Activated CD8-positive, alpha-beta T cell treated with anti-CD3 and anti-CD28 coated beads for 36 hours (primary cell): ENCODE data around the gene MLF2. TPM values are rescaled to one million over a fixed set of nuclear protein-coding genes. Genes with fewer than 3 reads are reported as not detected.

Source experiments
- ATAC-seq: fragments of 200-7000 bp; cut with Tn5 transposase; one replicate; pipeline ENCODE4 v1.10.0; 2021; ENCODE audit warnings: mild to moderate bottlenecking, moderate library complexity
- CTCF ChIA-PET: fragments of 350-600 bp; sonication (Branson Sonifier 250); formaldehyde crosslinking; loops from one replicate; lab custom pipeline; 2021; ENCODE audit warnings: antibody characterized with exemption; lab: Charles Lee
- POLR2A ChIA-PET: fragments of 350-600 bp; sonication (Branson Sonifier 250); formaldehyde crosslinking; loops from one replicate; lab custom pipeline; 2021; ENCODE audit warnings: antibody characterized with exemption; lab: Charles Lee
- DNase-seq: peaks from one replicate; pipeline ENCODE4 v3.0.0-alpha.2; 2020
- H3K27ac Mint-ChIP-seq: one replicate; pipeline ENCODE4 v1.8.0; 2021; ENCODE audit warnings: mild to moderate bottlenecking, mixed read lengths
- H3K27me3 Mint-ChIP-seq: one replicate; pipeline ENCODE4 v1.8.0; 2021; ENCODE audit warnings: mixed read lengths
- H3K36me3 Mint-ChIP-seq: one replicate; pipeline ENCODE4 v1.8.0; 2021; ENCODE audit warnings: low read depth, mixed read lengths
- H3K4me1 Mint-ChIP-seq: one replicate; pipeline ENCODE4 v1.8.0; 2021; ENCODE audit warnings: low read depth, mixed read lengths
- H3K4me3 Mint-ChIP-seq: one replicate; pipeline ENCODE4 v1.8.0; 2021; ENCODE audit warnings: mild to moderate bottlenecking, moderate library complexity, mixed read lengths
- H3K9me3 Mint-ChIP-seq: one replicate; pipeline ENCODE4 v1.8.0; 2021; ENCODE audit warnings: mixed read lengths
- intact Hi-C: fragments of 100-400 bp; cut with micrococcal nuclease; formaldehyde crosslinking; loops from one replicate; pipeline ENCODE4 v1.10.0; 2022
- total RNA-seq, 2 experiments: library from RNA; stranded (reverse); gene quantifications; one replicate each; pipeline ENCODE4 v1.2.3, GENCODE V29; 2021
- TF ChIP-seq, protein P1 (sequence below): fragments of 200-600 bp; IDR thresholded peaks from one replicate; pipeline ENCODE4 v1.8.0; 2022; ENCODE audit warnings: antibody characterized with exemption, mild to moderate bottlenecking

The MLF2 gene
- total RNA-seq, 2 experiments from 2014 or later, result 149 to 151 TPM

DNA sequence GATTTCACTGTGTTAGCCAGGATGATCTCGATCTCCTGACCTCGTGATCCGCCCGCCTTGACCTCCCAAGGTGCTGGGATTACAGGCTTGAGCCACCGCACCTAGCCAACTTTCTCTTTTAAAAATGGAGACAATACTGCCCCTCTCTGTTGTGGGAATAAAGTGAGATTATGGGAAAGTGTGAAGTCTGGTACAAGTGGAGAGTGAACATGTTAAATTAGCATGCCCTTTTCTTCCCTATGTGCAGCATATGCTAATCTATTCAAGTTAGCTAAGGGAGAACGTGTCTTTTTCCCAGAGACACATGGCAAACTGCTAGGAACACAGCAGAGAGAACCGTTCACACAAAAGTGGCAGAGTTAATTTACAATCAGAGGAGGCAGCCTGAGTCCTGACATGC lies 27.6 kb downstream of the MLF2 start:
- DNase-seq (no peak), ATAC-seq (no peak)
- Mint-ChIP-seq H3K27ac (peak overlapping the region; percentile 51), H3K27me3 (no peaks in the 10 kb centered on the region), H3K9me3 (no peaks in the 10 kb centered on the region), H3K36me3 (peaks cover 24% of the 10 kb centered on the region), H3K4me3 (peak overlapping the region; percentile 85), H3K4me1 (peaks cover 24% of the 10 kb centered on the region)
- ChIA-PET CTCF (interaction anchor here (0.6 to 2.8 kb wide), 10 partner anchors 13 to 148 kb away, joined by 3 to 33 read pairs (median 4); partner anchors contain the start of genes MLF2, PTMS, SPSB2 and ZNF384), POLR2A (interaction anchor here (1.0 to 2.5 kb wide), 7 partner anchors 17 to 147 kb away, joined by 3 to 22 read pairs (median 7); partner anchors contain the start of genes CDCA3, MLF2, P3H3 and PTMS)
- intact Hi-C loops, result no loop called here
- TF ChIP-seq, protein P1, sequence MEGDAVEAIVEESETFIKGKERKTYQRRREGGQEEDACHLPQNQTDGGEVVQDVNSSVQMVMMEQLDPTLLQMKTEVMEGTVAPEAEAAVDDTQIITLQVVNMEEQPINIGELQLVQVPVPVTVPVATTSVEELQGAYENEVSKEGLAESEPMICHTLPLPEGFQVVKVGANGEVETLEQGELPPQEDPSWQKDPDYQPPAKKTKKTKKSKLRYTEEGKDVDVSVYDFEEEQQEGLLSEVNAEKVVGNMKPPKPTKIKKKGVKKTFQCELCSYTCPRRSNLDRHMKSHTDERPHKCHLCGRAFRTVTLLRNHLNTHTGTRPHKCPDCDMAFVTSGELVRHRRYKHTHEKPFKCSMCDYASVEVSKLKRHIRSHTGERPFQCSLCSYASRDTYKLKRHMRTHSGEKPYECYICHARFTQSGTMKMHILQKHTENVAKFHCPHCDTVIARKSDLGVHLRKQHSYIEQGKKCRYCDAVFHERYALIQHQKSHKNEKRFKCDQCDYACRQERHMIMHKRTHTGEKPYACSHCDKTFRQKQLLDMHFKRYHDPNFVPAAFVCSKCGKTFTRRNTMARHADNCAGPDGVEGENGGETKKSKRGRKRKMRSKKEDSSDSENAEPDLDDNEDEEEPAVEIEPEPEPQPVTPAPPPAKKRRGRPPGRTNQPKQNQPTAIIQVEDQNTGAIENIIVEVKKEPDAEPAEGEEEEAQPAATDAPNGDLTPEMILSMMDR, result no peak

DNA sequence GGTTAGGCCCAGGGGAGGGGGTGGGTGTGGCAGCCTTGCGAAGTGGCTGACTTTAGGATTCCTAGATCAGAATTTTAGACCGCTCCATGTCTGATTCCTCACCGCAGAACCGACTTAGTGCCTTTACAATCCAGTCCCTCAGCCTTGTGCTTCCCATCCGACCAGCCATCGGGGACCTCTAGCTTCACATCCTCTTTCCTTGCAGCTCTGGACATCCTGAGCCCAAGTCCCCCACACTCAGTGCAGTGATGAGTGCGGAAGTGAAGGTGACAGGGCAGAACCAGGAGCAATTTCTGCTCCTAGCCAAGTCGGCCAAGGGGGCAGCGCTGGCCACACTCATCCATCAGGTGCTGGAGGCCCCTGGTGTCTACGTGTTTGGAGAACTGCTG lies 28.5 kb downstream of the MLF2 start:
- H3K9me3 Mint-ChIP-seq, result no peaks in the 10 kb centered on the region
- H3K27ac Mint-ChIP-seq, result peak overlapping the region; percentile 97
- H3K4me1 Mint-ChIP-seq, result peaks cover 24% of the 10 kb centered on the region
- intact Hi-C loops, result no loop called here
- POLR2A ChIA-PET, result interaction anchor here (0.6 to 2.5 kb wide), 23 partner anchors 8 to 219 kb away, joined by 3 to 22 read pairs (median 5); partner anchors contain the start of genes C12orf57, CDCA3, LAG3 and MLF2
- ATAC-seq, result peak; percentile 26
- H3K27me3 Mint-ChIP-seq, result no peaks in the 10 kb centered on the region
- peak overlapping the region; percentile 85 for H3K4me3 Mint-ChIP-seq
- TF ChIP-seq, protein P1, result no peak
- DNase-seq, result peak; percentile 49
- CTCF ChIA-PET, result interaction anchor here (0.6 to 2.8 kb wide), 30 partner anchors 10 to 300 kb away, joined by 3 to 33 read pairs (median 4); partner anchors contain the start of genes CDCA3, ENO2, MLF2 and PTMS
- H3K36me3 Mint-ChIP-seq, result peaks cover 15% of the 10 kb centered on the region

DNA sequence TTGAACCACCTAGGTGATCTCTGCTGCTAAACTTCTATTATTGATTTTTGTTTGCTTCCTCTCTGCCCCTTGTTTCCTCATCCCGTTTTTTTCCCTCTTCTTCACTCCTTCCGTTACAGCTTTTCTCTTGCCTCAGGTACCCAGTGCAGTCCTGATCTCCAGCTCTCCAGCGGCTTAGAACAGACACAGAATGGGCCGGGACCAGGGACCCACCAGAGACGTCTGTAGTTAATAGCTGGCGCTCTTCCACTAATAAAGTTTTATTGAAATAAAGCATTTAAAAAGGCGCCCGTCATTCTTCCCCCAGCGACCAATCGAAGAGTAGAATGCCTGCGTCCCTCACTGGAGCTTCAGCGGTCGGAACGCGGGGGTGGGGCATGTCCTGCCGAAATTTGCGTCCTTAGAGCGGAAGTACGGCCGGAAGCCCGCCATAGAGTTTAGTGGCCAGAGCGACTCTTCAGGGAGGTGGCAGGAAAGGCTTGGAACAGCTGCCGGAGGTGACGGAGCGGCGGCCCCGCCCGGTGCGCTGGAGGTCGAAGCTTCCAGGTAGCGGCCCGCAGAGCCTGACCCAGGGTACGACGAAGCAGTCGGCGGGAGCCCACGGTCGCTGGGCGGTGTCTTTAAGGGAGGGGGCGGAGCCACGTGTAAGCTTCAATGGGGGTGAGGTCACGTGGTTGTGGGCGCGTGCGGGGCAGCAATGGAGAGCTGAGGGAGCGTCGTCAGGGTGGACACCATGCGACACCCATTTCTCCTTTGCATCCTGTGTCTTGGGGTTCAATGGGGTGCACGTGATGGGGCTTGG lies 29.1 kb downstream of the MLF2 start, which contains the start of gene COPS7A:
Gene COPS7A (plus strand): TSS at position 440 of the 802 bp plus-strand sequence. CDS start 611 bp downstream, outside the sequence.
- Mint-ChIP-seq H3K4me3 (peak within 1 kb of the TSS; percentile 85), H3K4me1 (peaks cover 24% of the 10 kb centered on the region), H3K9me3 (no peaks in the 10 kb centered on the region), H3K27me3 (no peaks in the 10 kb centered on the region), H3K27ac (peak within 1 kb of the TSS; percentile 97), H3K36me3 (peaks cover 11% of the 10 kb centered on the region)
- DNase-seq, result peak; percentile 100
- TF ChIP-seq, protein P1, result no peak
- POLR2A ChIA-PET, result interaction anchor here (0.6 to 2.5 kb wide), 26 partner anchors 9 to 220 kb away, joined by 3 to 22 read pairs (median 5); partner anchors contain the start of genes C12orf57, CDCA3, LAG3 and MLF2
- CTCF ChIA-PET, result interaction anchor here (0.8 to 2.8 kb wide), 34 partner anchors 9 to 299 kb away, joined by 3 to 33 read pairs (median 4); partner anchors contain the start of genes CDCA3, MLF2, PTMS and SPSB2
- intact Hi-C loops, result no loop called here
- ATAC-seq, result peak; percentile 94

DNA sequence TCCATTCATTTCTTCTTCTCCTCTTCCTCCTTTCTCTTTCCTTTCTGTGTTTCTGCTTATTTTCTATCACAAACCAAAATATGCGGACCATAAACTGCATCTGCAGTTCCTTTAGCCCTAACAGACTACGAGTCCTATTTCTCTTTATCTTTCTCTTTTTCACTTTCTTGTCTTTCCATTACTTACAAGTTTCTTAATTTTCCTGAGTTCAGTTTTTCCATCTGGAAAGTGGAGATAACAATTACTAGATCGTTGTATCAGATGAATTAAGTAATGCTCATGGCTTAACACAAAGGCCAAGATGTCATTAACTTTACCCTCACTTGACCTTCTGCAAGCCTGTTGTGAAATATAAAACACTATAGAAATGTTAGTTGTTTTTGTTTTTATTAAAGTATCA lies 30.1 kb downstream of the MLF2 start:
- no peak for DNase-seq
- H3K4me3 Mint-ChIP-seq, result peak overlapping the region; percentile 85
- no peak for ATAC-seq
- peak overlapping the region; percentile 97 for H3K27ac Mint-ChIP-seq
- H3K36me3 Mint-ChIP-seq, result peaks cover 10% of the 10 kb centered on the region
- POLR2A ChIA-PET, result interaction anchor here (0.7 to 2.5 kb wide), 8 partner anchors 13 to 129 kb away, joined by 3 to 22 read pairs (median 6); partner anchors contain the start of genes CDCA3, LAG3, MLF2 and USP5
- H3K27me3 Mint-ChIP-seq, result no peaks in the 10 kb centered on the region
- intact Hi-C loops, result no loop called here
- TF ChIP-seq, protein P1, result no peak
- CTCF ChIA-PET, result interaction anchor here (0.9 to 2.8 kb wide), 18 partner anchors 9 to 129 kb away, joined by 3 to 33 read pairs (median 7); partner anchors contain the start of genes CDCA3, MLF2, PTMS and USP5
- peaks cover 24% of the 10 kb centered on the region for H3K4me1 Mint-ChIP-seq
- H3K9me3 Mint-ChIP-seq, result no peaks in the 10 kb centered on the region
